GM20000 (cell line): Measurements from ENCODE around the gene MAST4.

Experiments
- DNase-seq: peaks from one replicate; pipeline ENCODE4 v3.0.0; 2012; ENCODE audit warnings: low spot score
- CTCF ChIP-seq: IDR thresholded peaks from 2 replicates; pipeline ENCODE4 v1.5.1; 2012; ENCODE audit warnings: mild to moderate bottlenecking, control low read depth; ENCODE audit errors: extremely low read depth, missing control alignments

MAST4 gene

GRCh38 chr5:66659780-66660179 lies 63.6 kb downstream of the MAST4 start:
- no peak for TF ChIP-seq CTCF
- no peak for DNase-seq

- TF ChIP-seq CTCF = no peak
- no peak for DNase-seq
Observed at GRCh38 chr5:66660396-66660795, 64.2 kb downstream of the MAST4 start.

GRCh38 chr5:66661149-66661548 lies 65.0 kb downstream of the MAST4 start:
- no peak for TF ChIP-seq CTCF
- no peak for DNase-seq

- DNase-seq = no peak
- no peak for TF ChIP-seq CTCF
Observed at GRCh38 chr5:66666778-66667177, 70.6 kb downstream of the MAST4 start.

GRCh38 chr5:66669086-66669861 lies 73.1 kb downstream of the MAST4 start:
- no peak for TF ChIP-seq CTCF
- no peak for DNase-seq

GRCh38 chr5:66669862-66670195 lies 73.6 kb downstream of the MAST4 start:
- TF ChIP-seq CTCF = no peak
- no peak for DNase-seq

- TF ChIP-seq CTCF = no peak
- no peak for DNase-seq
Observed at GRCh38 chr5:66671305-66671704, 75.1 kb downstream of the MAST4 start.
